GM21447 (cell line): ENCODE data around the gene TPSB2.
"Not testable (repeated sequence)": the region's sequence is repeated elsewhere in the genome, so short reads cannot be mapped to it uniquely, and the experiment has no call there.

Source experiments
- ATAC-seq: cut with Tn5 transposase; IDR thresholded peaks from one replicate; pipeline ENCODE4 v1.9.1; 2021; ENCODE audit not compliant: unreplicated experiment

Gene TPSB2

DNA sequence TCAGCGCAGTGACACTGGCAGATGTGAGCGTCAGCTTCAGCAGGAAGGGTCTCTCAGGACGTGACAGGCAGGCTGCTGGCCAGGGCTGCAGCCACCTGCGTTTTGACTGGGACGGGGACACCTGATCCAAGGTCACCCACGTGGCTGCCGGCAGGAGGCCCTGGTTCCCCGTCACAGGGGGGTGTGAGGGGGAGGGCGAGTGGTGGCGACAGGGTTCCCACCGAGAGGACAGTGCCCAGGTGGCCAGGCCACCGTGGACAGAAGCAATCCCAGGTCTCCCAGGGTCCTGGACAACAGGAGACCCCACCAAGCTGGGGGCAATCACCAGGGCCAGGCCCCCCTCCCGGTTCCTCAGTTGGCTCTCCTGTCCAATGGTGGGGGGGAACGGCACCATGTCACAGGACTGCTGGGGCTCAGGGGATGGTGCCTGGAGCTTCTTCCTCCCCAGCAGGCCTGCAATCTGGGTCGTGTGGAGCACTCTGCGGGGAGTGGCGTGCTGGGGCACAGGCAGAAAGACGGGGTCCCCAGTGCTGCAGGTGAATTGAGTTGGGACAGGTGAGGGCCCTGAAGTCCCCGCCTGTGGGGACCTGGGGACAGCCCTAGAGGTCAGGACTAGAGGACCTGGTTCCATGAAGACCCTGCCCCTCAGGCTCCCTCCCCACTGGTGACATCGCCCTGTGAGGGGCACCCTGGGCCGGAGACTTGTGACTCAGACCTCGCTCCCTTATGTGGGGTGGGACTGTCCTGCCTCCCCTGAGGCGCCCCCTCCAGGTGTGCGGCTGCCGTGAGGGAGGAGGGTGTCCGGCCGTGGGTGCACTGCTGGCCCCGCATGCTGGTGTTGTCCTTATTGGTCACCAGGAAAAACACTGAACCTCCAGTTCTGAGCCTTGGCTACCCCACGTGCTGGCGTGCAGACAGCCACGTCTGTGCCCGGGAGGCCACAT, 14.2 kb upstream of the TPSB2 start:
- ATAC-seq: not testable (repeated sequence)

DNA sequence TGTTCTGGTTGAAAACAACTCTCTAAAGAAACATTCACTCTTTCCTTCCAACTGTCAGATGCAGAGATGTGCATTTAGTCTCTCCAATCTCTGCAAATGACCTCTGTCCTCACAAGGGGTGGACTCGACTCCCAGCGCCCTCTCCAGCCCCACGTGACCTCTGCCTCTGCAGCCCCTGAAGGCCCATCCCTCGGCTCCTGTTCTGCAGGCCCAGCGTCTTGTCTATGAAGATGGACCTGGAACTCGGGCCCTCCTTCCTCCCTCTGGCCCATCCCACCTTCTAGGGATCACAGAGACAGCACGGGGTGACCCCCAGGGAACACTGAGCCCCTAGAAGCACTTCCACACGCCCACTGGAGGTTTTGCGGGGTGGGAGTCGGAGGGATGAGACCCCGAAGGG, 13.4 kb upstream of the TPSB2 start:
- not testable (repeated sequence) for ATAC-seq

DNA sequence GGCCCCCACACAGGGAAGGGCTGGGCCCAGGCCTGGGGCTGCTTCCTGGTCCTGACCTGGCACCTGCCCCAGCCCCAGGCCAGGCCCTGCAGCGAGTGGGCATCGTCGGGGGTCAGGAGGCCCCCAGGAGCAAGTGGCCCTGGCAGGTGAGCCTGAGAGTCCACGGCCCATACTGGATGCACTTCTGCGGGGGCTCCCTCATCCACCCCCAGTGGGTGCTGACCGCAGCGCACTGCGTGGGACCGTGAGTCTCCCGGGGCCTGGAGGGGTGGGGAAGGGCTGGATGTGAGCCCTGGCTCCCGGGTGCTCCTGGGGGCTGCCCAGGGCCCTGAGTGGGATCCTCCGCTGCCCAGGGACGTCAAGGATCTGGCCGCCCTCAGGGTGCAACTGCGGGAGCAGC, 11.1 kb upstream of the TPSB2 start:
- ATAC-seq: not testable (repeated sequence)

DNA sequence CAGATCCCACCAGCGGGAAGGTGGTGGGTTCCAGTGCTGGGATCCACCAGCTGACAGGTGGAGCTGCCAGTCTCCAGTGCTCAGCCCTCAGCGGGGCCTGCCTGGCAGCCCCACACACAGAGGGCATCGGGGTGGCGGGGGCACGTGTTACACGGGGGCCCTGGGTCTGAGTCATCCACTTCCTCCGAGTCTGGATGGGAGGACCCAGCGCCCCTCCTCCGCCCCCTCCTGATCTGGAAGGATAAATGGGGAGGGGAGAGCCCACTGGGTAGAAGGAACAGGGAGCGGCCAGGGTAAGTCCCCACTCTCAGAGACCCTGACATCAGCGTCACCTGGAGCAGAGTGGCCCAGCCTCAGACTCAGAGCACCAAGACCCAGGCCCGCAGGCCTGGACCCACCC, 10.5 kb upstream of the TPSB2 start, which contains the start of gene TPSAB1:
TSS of gene TPSAB1 (plus strand) at position 270 of the 400 bp plus-strand sequence. CDS start 234 bp downstream, outside the sequence.
- ATAC-seq: not testable (repeated sequence)

DNA sequence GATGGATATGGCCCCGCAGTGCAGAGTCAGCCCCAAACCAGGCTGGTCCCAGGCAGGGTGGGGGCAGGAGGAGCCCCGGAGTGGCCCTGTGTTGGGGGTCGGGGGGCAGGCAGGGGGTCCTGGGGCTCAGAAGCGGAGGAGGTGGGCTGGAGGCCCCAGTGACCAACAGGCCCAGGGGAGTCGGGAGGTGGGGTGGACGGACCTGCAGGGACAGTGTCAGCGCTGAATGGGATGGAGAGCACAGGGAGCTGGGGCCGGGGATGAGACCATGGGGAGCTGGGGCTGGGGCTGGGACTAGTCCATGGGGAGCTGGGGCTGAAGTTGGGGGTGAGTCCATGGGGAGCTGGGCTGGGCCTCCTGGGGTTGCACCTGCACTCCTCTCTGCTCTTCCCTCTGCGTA, 9.6 kb upstream of the TPSB2 start:
- not testable (repeated sequence) for ATAC-seq

DNA sequence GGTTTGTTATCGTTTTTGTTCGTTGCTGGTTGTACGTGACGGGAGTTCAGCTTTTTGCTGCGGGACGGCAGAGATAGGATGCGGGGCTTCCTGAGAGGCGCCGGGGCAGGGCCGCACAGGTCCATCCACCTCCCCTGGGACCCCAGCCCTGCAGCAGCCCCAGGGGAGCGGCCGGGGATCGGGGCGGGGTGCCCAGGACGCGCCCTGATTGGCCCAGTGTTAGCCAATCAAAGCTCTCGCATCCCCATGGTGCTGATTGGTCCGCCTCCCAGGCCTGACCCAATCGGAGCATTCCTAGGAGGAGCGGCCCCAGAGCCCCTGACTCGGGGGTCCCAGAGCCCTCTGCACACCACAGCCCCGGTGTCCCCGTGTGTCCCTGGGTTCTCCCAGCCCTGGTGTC, 8.9 kb upstream of the TPSB2 start:
- not testable (repeated sequence) for ATAC-seq

DNA sequence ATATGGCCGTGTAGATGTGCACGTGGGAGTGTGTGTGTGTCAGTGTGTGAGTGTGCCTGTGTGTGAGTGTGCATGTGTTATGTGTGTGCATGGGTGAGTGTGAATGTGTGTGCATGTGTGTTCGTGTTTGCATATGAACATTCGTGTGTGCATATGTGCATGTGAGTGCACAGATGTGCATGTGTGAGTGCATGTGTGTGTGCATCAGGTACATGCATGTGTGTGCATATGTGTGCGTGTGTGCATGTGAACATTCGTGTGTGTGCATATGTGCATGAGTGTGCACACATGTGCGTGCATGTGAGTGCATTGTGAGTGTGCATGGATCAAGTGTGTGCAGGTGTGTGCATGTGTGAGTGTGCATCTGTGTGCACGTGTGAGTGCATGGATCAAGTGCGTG, 8.0 kb upstream of the TPSB2 start:
- ATAC-seq: no peak

DNA sequence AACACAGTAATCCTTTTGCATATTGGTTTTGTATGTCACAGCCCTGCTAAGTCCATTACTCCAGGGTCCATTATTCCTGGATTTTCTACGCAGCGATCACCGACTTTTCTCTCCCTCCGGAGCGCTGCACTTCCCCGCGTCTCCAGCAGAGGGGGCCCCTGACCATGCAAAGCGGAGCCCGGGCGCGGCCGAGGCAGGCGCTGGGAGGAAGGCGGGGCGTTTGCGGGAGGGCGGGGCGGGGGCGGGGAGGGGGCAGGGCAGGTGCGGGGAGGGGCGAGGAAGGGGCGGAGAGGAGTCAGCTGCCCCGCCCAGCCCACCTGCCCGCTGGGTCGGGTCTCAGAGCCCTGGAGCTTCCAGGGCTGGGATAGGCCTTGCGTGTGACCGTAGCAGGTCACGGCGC, 6.7 kb upstream of the TPSB2 start:
- ATAC-seq: not testable (repeated sequence)

DNA sequence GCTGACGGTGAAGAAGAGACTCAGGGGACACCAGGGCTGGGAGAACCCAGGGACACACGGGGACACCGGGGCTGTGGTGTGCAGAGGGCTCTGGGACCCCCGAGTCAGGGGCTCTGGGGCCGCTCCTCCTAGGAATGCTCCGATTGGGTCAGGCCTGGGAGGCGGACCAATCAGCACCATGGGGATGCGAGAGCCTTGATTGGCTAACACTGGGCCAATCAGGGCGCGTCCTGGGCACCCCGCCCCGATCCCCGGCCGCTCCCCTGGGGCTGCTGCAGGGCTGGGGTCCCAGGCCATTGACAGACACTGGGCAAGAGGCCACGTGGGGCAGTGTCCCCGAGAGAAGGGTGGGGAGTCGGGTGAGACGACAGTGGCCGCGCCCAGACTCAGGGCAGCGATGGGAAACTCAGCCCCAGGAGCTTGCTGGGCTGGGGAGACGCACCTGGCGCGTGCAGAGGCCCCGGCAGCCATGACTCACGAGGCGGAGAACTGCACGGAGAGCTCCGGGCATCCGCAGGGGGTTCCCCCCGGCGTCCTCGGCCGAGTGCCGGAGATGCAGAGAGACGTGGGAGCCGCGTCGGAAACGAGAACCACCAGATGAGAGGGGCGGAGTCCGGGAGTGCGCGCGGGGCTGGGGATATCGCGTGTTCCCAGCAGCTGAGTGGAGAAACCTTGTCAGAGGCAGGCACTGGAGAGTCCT, 2.2 kb upstream of the TPSB2 start:
- not testable (repeated sequence) for ATAC-seq

DNA sequence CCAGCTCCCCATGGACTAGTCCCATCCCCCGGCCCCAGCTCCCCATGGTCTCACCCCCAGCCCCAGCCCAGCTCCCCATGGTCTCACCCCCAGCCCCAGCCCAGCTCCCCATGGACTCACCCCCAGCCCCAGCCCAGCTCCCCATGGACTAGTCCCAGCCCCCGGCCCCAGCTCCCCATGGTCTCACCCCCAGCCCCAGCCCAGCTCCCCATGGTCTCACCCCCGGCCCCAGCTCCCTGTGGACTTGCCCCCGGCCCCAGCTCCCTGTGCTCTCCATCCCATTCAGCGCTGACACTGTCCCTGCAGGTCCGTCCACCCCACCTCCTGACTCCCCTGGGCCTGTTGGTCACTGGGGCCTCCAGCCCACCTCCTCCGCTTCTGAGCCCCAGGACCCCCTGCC, 1.3 kb upstream of the TPSB2 start:
- ATAC-seq: not testable (repeated sequence)

DNA sequence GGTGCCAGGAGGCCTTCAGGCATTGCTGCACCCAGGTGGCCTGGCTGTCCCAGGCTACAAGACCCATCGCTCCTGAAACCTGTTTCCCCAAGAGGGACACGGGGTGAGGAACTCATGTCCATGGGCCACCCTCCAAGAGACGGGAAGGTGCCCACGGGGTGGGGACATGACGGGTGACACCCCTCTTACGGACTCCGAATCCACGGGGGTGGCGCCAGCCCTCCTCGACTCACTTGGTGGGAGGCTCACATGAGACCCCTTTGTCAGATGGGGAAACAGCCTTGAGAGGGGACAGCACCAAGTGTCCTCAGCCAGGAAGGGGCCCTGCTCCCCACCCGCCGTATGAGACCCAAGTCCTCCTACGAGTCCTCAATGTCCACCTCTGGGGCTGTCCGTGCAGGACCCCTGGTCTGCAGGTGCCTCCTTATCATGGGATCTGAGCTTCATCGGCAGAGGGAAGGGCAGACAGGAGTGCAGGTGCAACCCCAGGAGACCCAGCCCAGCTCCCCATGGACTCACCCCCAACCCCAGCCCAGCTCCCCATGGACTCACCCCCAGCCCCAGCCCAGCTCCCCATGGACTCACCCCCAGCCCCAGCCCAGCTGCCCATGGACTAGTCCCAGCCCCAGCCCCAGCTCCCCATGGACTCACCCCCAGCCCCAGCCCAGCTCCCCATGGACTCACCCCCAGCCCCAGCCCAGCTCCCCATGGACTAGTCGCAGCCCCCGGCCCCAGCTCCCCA, 658 bp upstream of the TPSB2 start:
- ATAC-seq: not testable (repeated sequence)

DNA sequence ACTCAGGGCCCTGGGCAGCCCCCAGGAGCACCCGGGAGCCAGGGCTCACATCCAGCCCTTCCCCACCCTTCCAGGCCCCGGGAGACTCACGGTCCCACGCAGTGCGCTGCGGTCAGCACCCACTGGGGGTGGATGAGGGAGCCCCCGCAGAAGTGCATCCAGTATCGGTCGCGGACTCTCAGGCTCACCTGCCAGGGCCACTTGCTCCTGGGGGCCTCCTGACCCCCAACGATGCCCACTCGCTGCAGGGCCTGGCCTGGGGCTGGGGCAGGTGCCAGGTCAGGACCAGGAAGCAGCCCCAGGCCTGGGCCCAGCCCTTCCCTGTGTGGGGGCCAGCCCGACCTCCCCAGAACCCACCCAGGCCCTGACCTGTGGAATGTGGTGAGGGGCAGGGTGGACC, 508 bp downstream of the TPSB2 start:
- ATAC-seq: not testable (repeated sequence)

DNA sequence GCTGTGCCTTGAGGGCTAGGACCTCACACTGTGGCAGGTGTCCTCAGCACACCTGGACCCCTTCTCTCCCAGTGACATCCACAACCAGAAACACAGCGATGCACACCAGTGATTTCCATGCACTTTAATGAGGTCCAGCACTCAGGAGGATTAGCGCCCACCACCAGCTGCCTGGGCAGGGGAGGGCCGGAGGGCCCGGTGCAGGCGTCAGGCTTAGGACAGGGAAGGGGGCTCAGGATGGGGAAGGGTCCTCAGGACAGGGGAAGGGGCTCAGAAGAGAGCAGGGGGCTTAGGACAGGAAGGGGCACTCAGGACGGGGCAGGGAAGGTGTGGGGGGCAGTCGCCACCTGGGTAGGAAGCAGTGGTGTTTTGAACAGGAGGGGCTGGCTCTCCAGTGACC, 1.8 kb downstream of the TPSB2 start:
- not testable (repeated sequence) for ATAC-seq

DNA sequence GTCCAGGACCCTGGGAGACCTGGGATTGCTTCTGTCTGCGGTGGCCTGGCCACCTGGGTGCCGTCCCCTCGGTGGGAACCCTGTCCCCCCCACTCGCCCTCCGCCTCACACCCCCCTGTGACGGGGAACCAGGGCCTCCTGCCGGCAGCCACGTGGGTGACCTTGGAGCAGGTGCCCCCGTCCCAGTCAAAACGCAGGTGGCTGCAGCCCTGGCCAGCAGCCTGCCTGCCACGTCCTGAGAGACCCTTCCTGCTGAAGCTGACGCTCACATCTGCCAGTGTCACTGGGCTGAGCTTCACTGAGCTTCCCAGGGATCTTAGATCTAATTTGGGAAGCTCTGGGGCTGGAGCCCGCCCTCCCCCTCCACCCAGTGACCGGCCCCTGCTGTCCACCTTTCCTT, 3.3 kb downstream of the TPSB2 start:
- not testable (repeated sequence) for ATAC-seq

DNA sequence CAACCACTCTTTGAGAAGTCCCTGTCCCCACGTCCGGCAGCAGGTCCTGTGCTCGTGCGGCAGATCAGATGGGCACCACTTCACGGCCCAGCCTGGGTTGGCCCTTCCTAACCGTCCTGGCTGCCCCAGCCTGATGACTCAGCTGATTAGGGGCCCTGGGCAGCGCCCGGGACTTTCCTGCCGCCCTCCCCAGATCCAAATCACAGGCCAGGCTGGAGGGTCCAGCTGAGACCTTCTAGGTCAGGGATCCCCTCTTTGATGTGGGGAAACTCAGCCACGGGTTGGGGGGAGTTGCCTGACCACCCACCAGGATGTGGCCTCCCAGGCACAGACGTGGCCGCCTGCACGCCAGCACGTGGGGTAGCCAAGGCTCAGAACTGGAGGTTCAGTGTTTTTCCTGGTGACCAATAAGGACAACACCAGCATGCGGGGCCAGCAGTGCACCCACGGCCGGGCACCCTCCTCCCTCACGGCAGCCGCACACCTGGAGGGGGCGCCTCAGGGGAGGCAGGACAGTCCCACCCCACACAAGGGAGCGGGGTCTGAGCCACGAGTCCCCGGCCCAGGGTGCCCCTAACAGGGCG, 4.2 kb downstream of the TPSB2 start:
- not testable (repeated sequence) for ATAC-seq

DNA sequence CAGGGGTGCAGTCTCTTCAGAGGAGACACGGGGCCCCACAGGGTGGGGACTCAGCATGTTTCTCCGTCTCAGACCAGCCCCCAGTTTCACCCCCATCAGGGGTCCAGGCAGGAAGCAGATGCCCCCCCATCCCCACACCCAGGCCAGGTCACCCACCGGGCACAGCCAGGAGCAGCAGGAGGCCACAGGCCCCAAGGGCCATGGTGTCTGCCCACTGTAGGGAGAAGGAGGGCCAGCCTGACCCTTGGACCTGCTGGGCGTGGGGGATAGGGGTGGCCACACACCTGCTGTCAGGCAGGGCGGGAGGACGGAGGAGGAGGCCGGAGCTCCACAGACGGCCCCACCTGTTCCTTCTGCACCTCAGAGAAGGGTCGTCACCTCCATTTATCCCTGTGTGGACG, 4.9 kb downstream of the TPSB2 start, which contains the start of gene TPSG1:
TSS of gene TPSG1 (minus strand) at position 218 of the 401 bp plus-strand sequence. CDS start at position 202, 16 bp downstream.
- no peak for ATAC-seq

DNA sequence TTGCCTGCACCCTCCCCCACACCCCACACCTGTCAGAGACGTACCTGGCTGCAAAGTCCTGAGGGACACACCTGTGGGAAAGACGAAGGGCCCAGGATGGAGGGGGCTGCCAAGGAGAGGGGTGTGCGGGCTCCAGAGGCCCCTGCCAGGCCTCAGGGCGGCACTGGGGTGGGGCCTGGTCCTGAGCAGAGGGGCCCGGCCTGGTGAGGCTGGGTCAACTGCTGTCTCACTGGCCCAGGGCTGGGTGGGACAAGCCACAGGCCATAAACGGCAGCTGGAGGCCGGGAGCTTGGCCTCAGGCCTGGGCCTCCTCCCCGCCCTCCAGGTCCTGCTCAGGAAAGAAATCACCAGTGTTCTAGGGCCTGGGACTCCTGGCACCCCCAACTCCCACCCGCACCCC, 5.4 kb downstream of the TPSB2 start:
- ATAC-seq: no peak

DNA sequence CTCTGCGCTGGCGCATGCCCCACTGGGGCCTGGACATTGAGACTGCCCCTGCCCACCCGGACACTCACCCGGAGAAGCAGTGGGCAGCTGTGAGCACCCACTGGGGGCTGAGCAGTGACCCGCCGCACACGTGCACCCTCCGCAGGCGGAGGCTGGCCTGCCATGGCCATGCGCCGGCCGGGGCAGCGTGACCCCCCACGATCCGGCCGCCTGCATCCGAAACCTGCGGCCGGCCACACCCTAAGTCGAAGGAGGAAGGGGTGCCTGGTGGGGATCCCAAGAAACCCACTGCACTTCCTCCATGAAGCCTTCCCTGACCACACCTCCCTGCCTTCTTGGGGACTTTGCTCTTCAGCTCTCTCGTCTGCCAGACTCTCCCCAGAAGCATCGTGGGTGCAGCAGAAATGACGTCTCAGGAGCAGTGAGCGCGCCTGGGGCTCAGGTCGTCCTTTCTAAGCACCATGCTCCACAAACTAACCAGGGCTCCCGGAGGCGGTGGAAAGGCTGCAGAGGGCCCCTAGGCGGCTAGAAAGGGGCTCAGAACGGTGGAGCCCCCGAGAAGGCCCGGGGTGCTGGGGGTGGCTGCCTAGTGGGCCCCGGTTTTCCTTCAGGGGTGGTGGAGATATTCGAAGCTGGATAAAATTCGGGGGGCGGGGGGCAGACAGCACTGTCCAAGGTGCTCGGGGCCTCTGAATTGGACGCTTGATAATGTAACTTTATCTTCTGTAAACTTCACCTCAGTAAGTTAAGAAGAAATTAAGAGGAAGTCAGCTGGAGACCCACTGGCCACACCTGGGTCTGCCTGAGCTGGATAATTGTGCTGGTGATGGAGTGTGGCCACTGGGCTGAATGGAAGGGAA, 6.4 kb downstream of the TPSB2 start:
- ATAC-seq: no peak

DNA sequence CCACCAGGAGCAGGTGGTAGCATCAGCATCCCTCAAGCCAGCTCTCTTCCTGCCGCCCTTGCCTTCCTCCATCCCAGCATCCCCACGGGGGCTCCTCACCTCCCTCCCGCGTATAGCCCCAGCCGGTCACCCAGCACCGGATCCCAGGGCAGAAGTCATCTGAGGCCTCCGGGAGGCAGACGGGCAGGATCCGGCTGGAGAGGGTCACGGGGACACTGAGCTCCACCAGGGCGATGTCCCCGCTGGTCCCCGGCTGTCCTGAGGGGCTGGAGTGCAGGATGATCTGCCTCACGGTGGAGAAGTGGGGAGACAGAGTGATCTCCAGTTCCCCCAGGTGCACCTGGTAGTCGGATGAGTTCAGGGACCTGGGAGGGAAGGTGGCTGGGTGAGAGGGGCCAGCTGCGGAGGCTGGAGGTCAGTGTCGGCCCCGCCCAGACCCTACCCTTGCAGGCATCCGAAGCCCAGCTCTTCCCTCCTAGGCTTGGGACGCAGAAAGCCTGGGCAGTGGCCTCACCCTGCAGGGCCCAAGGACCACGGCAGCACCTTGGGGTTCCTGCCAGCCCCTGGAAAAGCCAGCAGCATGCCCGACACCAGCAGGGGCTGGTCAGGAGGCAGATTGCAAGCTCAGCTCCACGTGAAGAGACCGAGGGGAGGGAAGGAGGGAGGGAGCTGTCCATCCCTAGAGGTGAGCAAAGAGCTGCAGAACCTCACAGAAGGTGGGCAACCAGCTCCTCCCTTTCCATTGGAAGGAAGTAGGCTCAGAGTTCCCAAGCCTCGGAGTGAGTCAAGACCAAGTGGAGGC, 7.2 kb downstream of the TPSB2 start:
- no peak for ATAC-seq
